H9 (cell line): ENCODE data around the gene IDNK. TPM values are rescaled to one million over a fixed set of nuclear protein-coding genes. Genes with fewer than 3 reads are reported as not detected.
A peak's percentile ranks its signal among the peaks of the same experiment; 100 is the strongest.

Experiments
- DNase-seq: peaks from one replicate; pipeline ENCODE4 v3.0.0-alpha.2; 2017
- H2AFZ ChIP-seq: one replicate; pipeline ENCODE4 v1.6.1; 2013; ENCODE audit warnings: mild to moderate bottlenecking, low read length, control low read depth, moderate library complexity
- H2AK5ac ChIP-seq: 2 replicates; pipeline ENCODE4 v1.6.1; 2013; ENCODE audit warnings: low read length, control low read depth, mixed read lengths; ENCODE audit not compliant: insufficient read length
- H2BK120ac ChIP-seq: one replicate; pipeline ENCODE4 v1.6.1; 2013; ENCODE audit warnings: low read depth, mild to moderate bottlenecking, low read length, control low read depth, inconsistent platforms; ENCODE audit not compliant: poor library complexity, severe bottlenecking
- H2BK12ac ChIP-seq: 2 replicates; pipeline ENCODE4 v1.6.1; 2013; ENCODE audit warnings: low read length, control low read depth, mixed read lengths, low read depth; ENCODE audit not compliant: insufficient read length
- H2BK15ac ChIP-seq: 2 replicates; pipeline ENCODE4 v1.6.1; 2013; ENCODE audit warnings: low read depth, low read length, control low read depth
- H2BK20ac ChIP-seq: one replicate; pipeline ENCODE4 v1.6.1; 2013; ENCODE audit warnings: low read depth, mild to moderate bottlenecking, low read length, control low read depth, inconsistent platforms; ENCODE audit not compliant: poor library complexity, severe bottlenecking
- H2BK5ac ChIP-seq: 2 replicates; pipeline ENCODE4 v1.6.1; 2013; ENCODE audit warnings: low read length, control low read depth, mixed read lengths; ENCODE audit not compliant: insufficient read length
- H3K14ac ChIP-seq: 2 replicates; pipeline ENCODE4 v1.6.1; 2013; ENCODE audit warnings: low read length, control low read depth; ENCODE audit not compliant: insufficient read depth
- H3K18ac ChIP-seq: 2 replicates; pipeline ENCODE4 v1.6.1; 2013; ENCODE audit warnings: low read depth, mild to moderate bottlenecking, mixed read lengths, low read length, control low read depth; ENCODE audit not compliant: insufficient read length
- H3K23ac ChIP-seq: 2 replicates; pipeline ENCODE4 v1.6.1; 2013; ENCODE audit warnings: low read length, control low read depth, mixed read lengths, low read depth; ENCODE audit not compliant: insufficient read length
- H3K23me2 ChIP-seq: 2 replicates; pipeline ENCODE4 v1.6.1; 2013; ENCODE audit warnings: low read depth, mild to moderate bottlenecking, mixed read lengths, low read length, control low read depth; ENCODE audit not compliant: insufficient read length, poor library complexity, severe bottlenecking
- H3K27ac ChIP-seq: 2 replicates; pipeline ENCODE4 v1.5.1; 2013; ENCODE audit warnings: low read length, control low read depth, mixed read lengths, low read depth; ENCODE audit not compliant: insufficient read length
- H3K27me3 ChIP-seq: 2 replicates; pipeline ENCODE4 v1.6.1; 2013; ENCODE audit warnings: low read length, control low read depth, inconsistent platforms; ENCODE audit not compliant: insufficient read depth
- H3K4ac ChIP-seq: 2 replicates; pipeline ENCODE4 v1.6.1; 2013; ENCODE audit warnings: low read depth, mild to moderate bottlenecking, control low read depth, inconsistent platforms, low read length, moderate library complexity
- H3K4me1 ChIP-seq: 2 replicates; pipeline ENCODE4 v1.6.1; 2013; ENCODE audit warnings: low read length, control low read depth, inconsistent platforms; ENCODE audit not compliant: insufficient read depth
- H3K4me2 ChIP-seq: 2 replicates; pipeline ENCODE4 v1.6.1; 2013; ENCODE audit warnings: low read length, control low read depth, mixed read lengths; ENCODE audit not compliant: insufficient read length, insufficient read depth
- H3K56ac ChIP-seq: 2 replicates; pipeline ENCODE4 v1.6.1; 2013; ENCODE audit warnings: low read depth, mild to moderate bottlenecking, mixed read lengths, low read length, control low read depth; ENCODE audit not compliant: insufficient read length
- H3K79me1 ChIP-seq: 2 replicates; pipeline ENCODE4 v1.6.1; 2013; ENCODE audit warnings: low read depth, mild to moderate bottlenecking, moderate library complexity, low read length, control low read depth, inconsistent platforms; ENCODE audit not compliant: insufficient read depth, poor library complexity, severe bottlenecking
- H3K79me2 ChIP-seq: 2 replicates; pipeline ENCODE4 v1.6.1; 2013; ENCODE audit warnings: low read length, control low read depth, inconsistent platforms; ENCODE audit not compliant: insufficient read depth
- H3K9ac ChIP-seq: 2 replicates; pipeline ENCODE4 v1.6.1; 2013; ENCODE audit warnings: low read length, control low read depth, mixed read lengths; ENCODE audit not compliant: insufficient read length; ENCODE audit errors: extremely low read depth
- H3K9me3 ChIP-seq: one replicate; pipeline ENCODE4 v1.6.1; 2013; ENCODE audit warnings: low read depth, low read length, inconsistent platforms; ENCODE audit not compliant: control insufficient read depth
- H3T11ph ChIP-seq: one replicate; pipeline ENCODE4 v1.6.1; 2013; ENCODE audit warnings: mild to moderate bottlenecking, low read length, control low read depth, inconsistent platforms
- H4K20me1 ChIP-seq: one replicate; pipeline ENCODE4 v1.6.1; 2013; ENCODE audit not compliant: control insufficient read depth, insufficient read length, insufficient read depth
- H4K5ac ChIP-seq: 2 replicates; pipeline ENCODE4 v1.6.1; 2013; ENCODE audit warnings: low read depth, mild to moderate bottlenecking, mixed read lengths, low read length, control low read depth; ENCODE audit not compliant: insufficient read length
- H4K8ac ChIP-seq: replicated peaks from 2 replicates; pipeline ENCODE4 v1.6.1; 2013; ENCODE audit warnings: low read length, control low read depth, mixed read lengths, low read depth; ENCODE audit not compliant: insufficient read length
- H4K91ac ChIP-seq: 2 replicates; pipeline ENCODE4 v1.6.1; 2013; ENCODE audit warnings: low read depth, mild to moderate bottlenecking, moderate library complexity, mixed read lengths, low read length, control low read depth; ENCODE audit not compliant: insufficient read length
- H3K27ac Mint-ChIP-seq, 3 experiments: 2 replicates in 2 of 3; 3 replicates in 1 of 3; pipeline ENCODE4 v1.8.0; 2020 to 2021; ENCODE audit warnings: mixed read lengths in 3 of 3, mild to moderate bottlenecking in 1 of 3, moderate library complexity in 1 of 3
- H3K27me3 Mint-ChIP-seq: 2 replicates; pipeline ENCODE4 v1.8.0; 2021; ENCODE audit warnings: low read depth, mild to moderate bottlenecking, moderate library complexity, mixed read lengths
- H3K36me3 Mint-ChIP-seq, 3 experiments: 2 replicates in 2 of 3; 3 replicates in 1 of 3; pipeline ENCODE4 v1.8.0; 2020 to 2021; ENCODE audit warnings: low read depth in 3 of 3, mixed read lengths in 3 of 3; ENCODE audit not compliant: insufficient read depth in 1 of 3
- H3K4me1 Mint-ChIP-seq, 2 experiments: 2 replicates each; pipeline ENCODE4 v1.8.0; 2020; ENCODE audit warnings: mixed read lengths in 2 of 2
- H3K4me3 Mint-ChIP-seq, 2 experiments: 2 replicates in 1 of 2; 3 replicates in 1 of 2; pipeline ENCODE4 v1.8.0; 2020 to 2021; ENCODE audit warnings: mild to moderate bottlenecking in 2 of 2, mixed read lengths in 2 of 2, moderate library complexity in 1 of 2
- H3K9me3 Mint-ChIP-seq, 2 experiments: 2 replicates in 1 of 2; 3 replicates in 1 of 2; pipeline ENCODE4 v1.8.0; 2020; ENCODE audit warnings: mild to moderate bottlenecking in 2 of 2, mixed read lengths in 2 of 2, moderate library complexity in 1 of 2
- CTCF ChIP-seq: fragments of 200-600 bp; sonication (generic); conservative IDR thresholded peaks from 3 replicates; pipeline ENCODE4 v1.8.0; 2021; ENCODE audit warnings: antibody characterized with exemption, mild to moderate bottlenecking
- WGBS: extraction: QIAGEN DNeasy Blood & Tissue Kit; methylation state at CpG from one replicate; pipeline ENCODE4 v1.1.7; 2013; ENCODE audit warnings: missing lambda C conversion rate, low lambda C conversion rate, mixed read lengths; ENCODE audit not compliant: insufficient read length; ENCODE audit errors: extremely low coverage; 5-methylcytosine and 5-hydroxymethylcytosine counted together
- total RNA-seq: library from RNA; stranded (reverse); gene quantifications from 2 replicates; pipeline ENCODE4 v1.2.1, GENCODE V29; 2021

IDNK gene
- total RNA-seq, 1 experiment from 2014 or later = 1.4 TPM

- Histone ChIP-seq H3K18ac (no peak overlapping the region), H3K9me3 (no peaks in the 10 kb centered on the region), H4K20me1 (no peaks in the 10 kb centered on the region), H3K27me3 (no peaks in the 10 kb centered on the region; the same call in 1 of the 2 replicates), H2AFZ (no peak overlapping the region), H3K27ac (no peak overlapping the region), H2AK5ac (no peak overlapping the region), H3K79me1 (peaks cover 8% of the 10 kb centered on the region), H4K91ac (no peak overlapping the region), H3K23me2 (no peaks in the 10 kb centered on the region), H4K5ac (no peak overlapping the region), H3K14ac (no peak overlapping the region), H3K23ac (no peak overlapping the region), H2BK5ac (no peak overlapping the region), H3K4me2 (no peak overlapping the region), H3K9ac (no peak overlapping the region), H2BK15ac (no peak overlapping the region), H3K4me1 (no peaks in the 10 kb centered on the region; the same call in 1 of the 2 replicates), H2BK12ac (no peak overlapping the region), H3K79me2 (peaks cover 8% of the 10 kb centered on the region; the same call in 1 of the 2 replicates), H2BK120ac (no peak overlapping the region), H2BK20ac (no peak overlapping the region), H4K8ac (no peak overlapping the region), H3K56ac (no peak overlapping the region), H3T11ph (no peak overlapping the region), H3K4ac (no peak overlapping the region)
- no peak for DNase-seq
- no CpG with 5 or more reads among the region's 1 CpG for WGBS
- Mint-ChIP-seq H3K4me3 (no peak overlapping the region), H3K36me3 (peaks cover 34 to 65% (median 65%) of the 10 kb centered on the region in 3 experiments), H3K9me3 (no peaks in the 10 kb centered on the region), H3K4me1 (peaks cover 13 to 14% of the 10 kb centered on the region in 2 experiments), H3K27ac (0 out of 7 replicates have a peak overlapping the region, but pooled peaks of 1 of the 3 experiments have one; percentile 6), H3K27me3 (no peaks in the 10 kb centered on the region)
- no peak for TF ChIP-seq CTCF
Measured at GRCh38 chr9:83680233-83680632, 57.3 kb downstream of the IDNK start.
